Fibroblast of skin of abdomen (primary cell): Measurements from ENCODE around the gene FRMD4B.

Experiments used
- DNase-seq: peaks from one replicate; pipeline ENCODE4 v3.0.0-alpha.2; 2013

FRMD4B gene

GRCh38 chr3:69121513-69121912 lies 264.4 kb downstream of the FRMD4B start:
- no peak for DNase-seq

GRCh38 chr3:69120879-69121464 lies 264.9 kb downstream of the FRMD4B start:
- DNase-seq: peak; percentile 51
